GM18858 (cell line): Measurements from ENCODE around the gene OCRL.

Source experiments
- ATAC-seq: cut with Tn5 transposase; IDR thresholded peaks from one replicate; pipeline ENCODE4 v1.9.1; 2021; ENCODE audit not compliant: unreplicated experiment

OCRL gene

DNA sequence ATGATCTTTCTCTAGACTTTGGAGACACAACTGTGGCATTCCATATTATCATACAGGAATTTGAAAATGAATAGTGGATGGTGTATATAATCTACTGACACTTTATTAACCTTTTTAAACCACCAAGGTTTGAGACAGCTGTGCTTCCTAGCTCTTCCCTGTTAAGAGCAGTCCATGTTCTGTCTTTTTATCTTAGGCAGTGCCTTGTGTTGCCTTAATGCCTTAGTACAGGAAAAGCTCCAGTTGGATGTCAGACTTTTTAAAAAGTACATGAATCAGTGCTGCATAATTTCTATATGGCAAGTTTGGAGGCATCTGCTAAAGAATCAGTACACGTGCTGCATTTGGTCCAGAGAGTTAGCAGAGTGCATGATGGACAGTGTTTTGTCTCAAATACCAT, 45.1 kb downstream of the OCRL start:
- ATAC-seq: no peak

DNA sequence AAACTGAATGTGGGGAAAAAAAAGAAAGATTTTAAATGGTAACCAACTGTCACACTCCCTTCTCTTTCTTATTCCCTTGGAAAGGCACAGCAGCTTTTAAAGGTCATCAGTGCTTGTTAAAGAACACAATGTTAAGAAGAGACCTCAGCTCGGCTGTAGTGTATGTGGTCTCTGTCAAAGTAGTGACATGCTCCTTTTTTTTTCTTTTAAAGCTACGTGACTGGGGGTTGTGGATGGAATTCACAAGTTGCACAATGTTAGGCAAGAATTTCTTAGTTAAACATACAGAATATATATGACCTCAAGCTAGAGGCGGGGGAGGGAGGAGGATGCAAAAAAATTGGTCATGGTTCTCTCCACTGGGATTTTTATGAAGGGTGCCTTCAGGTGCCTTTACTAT, 45.6 kb downstream of the OCRL start:
- no peak for ATAC-seq

DNA sequence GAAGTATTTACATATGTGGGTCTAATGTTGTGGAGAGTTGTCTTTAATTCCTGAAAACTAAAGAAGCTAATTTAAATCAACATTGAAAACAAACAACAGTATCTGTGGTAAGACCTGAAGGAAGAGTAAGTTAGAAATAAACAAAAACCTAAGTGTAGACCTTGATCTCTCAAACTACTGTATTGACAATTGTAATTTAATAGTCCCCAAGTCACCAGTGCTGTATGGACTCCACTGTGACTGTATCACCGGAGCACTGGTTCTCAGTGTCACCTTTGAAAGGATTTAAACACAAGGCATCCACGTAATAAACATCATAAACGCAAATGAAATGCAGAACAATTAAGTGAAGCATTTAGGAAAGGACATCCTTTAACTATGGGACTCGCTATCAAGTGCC, 46.4 kb downstream of the OCRL start:
- no peak for ATAC-seq

DNA sequence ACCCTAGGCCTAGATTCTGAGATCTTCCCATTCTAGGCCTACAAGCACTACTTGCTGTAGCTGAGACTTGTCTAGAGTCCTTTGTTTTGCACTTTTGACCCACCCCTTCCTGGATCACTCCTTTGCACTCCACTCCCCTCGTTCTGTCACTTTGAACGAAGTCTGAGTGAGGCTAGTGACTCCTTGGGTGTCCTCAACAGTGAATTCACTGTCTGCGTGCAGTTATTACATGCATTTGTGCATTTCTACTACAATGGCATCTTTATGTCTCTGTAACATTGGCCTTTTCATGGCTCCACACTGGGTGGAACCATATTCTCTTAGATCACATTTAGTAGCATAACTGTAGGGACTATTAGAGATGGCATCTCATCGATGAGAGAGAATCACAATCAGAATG, 50.5 kb downstream of the OCRL start:
- no peak for ATAC-seq

DNA sequence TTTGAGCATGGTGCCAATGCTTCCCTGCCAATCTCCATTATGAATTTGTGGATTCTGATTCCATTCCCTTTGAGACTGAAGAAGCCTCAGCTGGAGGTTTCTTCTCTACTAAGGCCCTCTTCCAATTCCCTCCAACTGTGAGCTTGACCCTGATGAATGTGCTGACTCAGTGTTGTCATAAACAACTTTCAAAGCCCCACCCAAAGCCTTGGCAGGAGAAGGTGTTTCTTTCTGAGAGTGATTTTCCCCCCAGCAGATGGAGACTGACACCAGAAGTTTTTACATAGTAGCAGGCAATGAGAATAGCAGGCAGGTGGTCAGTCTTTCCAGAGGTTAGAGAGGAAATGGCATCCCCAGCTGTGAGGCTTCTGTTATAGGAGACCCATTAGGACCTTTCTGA, 53.1 kb downstream of the OCRL start:
- no peak for ATAC-seq

- no peak for ATAC-seq
These were observed 54.7 kb downstream of the OCRL start for GRCh38 chrX:129594781-129595180.

GRCh38 chrX:129596077-129596476, 56.0 kb downstream of the OCRL start:
- ATAC-seq: no peak

- ATAC-seq: no peak
These were observed 57.8 kb downstream of the OCRL start for GRCh38 chrX:129597905-129598304.

DNA sequence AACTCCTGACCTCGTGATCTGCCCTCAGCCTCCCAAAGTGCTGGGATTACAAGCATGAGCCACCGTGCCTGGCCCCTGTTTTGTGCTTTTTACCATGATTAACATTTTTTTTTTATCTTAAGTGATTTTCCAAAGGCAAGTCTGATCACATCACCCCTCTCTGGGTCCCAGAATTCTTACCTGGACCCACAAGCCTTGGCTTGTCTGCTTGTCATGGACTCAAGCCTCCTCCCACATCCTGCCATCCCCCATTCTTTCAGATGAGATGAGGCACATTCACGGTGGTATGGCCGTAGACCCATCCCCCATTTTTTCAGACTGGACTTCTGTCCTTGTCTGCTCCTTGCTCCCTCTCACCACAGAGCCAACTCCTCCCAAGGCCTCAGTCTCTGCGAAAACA, 59.4 kb downstream of the OCRL start:
- no peak for ATAC-seq

DNA sequence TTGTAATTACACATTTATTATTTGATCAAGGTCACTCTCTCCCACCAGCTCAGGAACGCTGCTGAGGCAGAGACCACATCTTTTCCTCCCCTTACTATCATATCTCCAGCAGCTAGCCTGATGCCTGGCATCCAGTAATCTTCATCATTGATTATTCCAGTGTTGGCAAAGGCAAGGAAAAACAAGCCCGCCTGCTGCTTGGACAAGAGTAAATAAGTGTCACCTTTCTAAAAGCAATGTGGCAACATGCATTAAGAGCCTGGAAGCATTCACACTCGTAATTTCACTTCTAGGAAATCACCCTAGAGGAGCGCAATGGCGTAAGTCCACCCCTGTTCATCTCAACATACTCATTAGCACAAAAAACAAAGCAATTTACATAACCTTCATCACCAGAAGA, 59.9 kb downstream of the OCRL start:
- ATAC-seq: no peak

GRCh38 chrX:129600981-129601424, 60.9 kb downstream of the OCRL start:
- no peak for ATAC-seq

DNA sequence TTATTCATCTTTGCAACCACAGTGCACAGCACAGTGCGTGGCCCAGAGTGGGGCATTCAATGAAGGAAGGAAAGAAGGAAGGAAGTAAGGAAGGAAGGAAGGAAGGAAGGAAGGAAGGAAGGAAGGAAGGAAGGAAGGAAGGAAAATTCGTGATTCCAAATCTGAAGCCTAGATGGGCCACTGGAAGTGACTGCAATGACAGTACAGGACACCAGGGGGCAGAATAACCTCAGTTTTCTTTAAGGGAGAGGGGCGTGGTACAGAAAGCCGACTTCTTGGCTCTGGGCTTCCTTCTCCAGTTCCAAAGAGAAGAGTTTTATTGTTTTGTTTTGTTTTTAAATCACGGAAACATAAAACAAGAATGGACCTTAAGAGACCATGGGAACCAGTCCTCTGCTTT, 66.9 kb downstream of the OCRL start:
- ATAC-seq: no peak

GRCh38 chrX:129608496-129608895, 68.4 kb downstream of the OCRL start:
- ATAC-seq: no peak

- ATAC-seq: no peak
These were observed 69.3 kb downstream of the OCRL start for GRCh38 chrX:129609395-129609794.

- ATAC-seq: no peak
These were observed 72.3 kb downstream of the OCRL start for GRCh38 chrX:129612396-129612795.

GRCh38 chrX:129613596-129613995, 73.5 kb downstream of the OCRL start:
- ATAC-seq: no peak

DNA sequence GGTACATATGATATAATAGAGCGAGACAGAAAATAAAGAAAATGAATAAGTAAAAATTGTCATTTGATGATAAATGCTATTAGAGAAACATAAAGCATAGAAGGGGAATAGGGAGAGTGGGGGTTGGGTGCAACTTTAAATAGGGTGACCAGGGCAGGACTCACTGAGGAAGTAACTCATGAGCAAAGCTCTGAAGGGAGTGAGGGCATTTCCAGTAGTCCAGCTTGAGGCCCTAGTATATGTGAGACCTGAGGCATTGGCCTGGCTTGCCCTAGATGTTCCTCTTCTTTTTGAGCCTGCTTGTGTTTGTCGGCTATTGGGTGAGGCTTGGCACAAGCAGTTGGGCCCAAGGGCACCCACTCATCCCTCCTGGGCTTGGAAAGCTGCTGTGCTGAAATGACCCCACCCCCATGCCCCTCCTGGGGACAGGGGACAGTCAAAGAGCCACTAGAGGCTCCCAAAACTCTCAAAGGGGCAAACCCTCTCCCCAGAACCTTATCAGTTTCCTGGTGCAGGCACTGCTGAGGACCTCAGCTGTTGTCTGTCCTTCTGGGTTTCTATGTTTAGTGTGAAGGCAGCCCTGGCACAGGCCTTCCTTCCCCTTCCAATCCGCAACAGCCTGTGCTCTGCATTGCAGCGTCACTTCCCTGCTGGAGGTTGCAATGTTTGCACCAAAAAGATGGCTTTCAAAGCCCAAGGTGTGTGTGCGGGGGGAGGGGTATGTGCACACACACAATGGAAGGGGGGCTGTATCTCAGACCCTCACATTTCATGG, 74.6 kb downstream of the OCRL start:
- no peak for ATAC-seq

- ATAC-seq: no peak
These were observed 77.4 kb downstream of the OCRL start for GRCh38 chrX:129617420-129617819.

- no peak for ATAC-seq
These were observed 78.9 kb downstream of the OCRL start for GRCh38 chrX:129618997-129619396.

GRCh38 chrX:129622757-129623301, 82.8 kb downstream of the OCRL start:
- no peak for ATAC-seq

DNA sequence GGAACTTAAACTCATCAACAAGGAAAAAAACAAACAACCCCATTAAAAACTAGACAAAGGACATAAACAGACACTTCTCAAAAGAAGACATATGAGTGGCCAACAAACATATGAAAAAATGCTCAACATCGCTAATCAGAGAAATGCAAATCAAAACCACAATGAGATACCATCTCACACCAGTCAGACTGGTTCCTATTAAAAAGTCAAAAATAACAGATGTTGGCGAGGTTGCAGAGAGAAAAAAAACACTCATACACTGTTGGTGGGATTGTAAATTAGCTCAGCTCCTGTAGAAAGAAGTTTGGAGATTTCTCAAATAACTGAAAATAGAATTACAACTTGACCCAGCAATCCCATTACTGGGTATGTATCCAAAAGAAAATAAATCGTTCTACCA, 86.0 kb downstream of the OCRL start:
- ATAC-seq: no peak

DNA sequence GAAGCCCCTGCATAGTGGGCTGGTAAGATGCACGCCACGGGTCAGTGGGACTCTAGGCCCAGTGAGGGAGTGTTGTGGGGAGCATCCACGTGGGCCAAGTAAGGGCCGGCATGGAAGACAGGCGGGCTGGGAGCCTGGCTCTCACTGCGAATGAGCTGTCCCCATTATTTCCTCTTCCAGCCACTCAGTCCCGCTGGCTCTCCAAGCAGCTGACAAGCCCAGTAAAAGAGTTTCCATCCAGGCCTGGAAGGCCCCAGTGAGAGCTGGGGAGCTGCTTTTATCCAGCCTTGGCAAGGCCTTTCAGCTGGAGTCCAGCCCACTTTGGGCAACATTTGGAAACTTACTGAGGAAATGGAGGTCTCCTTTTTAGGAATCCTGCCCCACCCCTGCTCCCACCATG, 89.8 kb downstream of the OCRL start:
- ATAC-seq: no peak

- ATAC-seq: no peak
These were observed 91.8 kb downstream of the OCRL start for GRCh38 chrX:129631849-129632248.
